Germinal center (tissue), 1 donor: ENCODE results near the gene GPR132.
"Not testable (repeated sequence)": the region's sequence is repeated elsewhere in the genome, so short reads cannot be mapped to it uniquely, and the experiment has no call there.

Experiments used
- DNase-seq: peaks from one replicate; pipeline ENCODE4 v3.0.0; 2012; ENCODE audit warnings: mixed read lengths, low spot score

Gene GPR132

DNA sequence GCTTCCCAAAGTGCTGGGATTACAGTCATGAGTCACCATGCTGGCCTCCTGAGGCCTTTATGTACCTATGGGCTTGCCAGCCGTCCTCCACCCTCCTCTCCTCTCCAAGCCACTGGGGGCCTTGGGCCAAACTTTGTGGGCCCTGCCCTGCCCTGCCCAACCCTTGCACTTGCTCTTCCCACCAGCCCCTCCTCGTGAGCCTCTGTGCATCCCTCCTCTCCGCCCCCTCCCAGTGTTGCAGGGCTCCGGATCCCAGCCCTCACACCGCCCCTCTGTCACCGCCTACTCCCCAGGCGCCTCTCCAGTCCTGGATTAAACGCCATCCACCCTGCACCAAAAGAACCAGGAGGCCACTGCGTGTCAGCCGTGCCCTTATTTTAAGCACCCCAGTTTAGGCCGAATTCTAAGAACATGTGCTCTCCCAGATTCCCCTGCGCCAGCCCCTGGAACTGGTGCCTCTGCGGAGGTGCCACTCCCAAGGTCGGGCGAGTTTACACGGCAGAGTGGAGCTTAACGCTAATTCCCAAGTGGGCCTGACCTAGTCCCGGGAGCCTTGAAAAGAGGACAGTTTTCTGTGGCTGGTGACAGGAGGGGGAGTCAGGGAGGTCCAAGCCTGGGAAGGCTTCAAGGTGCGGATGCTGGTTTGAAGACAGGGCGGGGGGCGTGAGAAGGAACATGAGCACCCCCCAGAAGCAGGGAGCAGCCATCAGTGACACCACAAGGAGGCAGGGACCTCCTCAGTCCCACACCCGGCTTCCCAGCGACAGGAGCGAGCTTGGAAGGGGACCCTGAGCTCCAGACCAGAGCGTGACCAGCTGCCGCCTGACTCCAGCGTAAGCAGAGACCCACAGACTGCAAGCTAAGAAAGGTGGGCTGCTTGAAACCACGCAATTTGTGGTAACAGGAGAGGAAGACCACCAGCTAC lies 23.1 kb downstream of the GPR132 start:
- DNase-seq = no peak

DNA sequence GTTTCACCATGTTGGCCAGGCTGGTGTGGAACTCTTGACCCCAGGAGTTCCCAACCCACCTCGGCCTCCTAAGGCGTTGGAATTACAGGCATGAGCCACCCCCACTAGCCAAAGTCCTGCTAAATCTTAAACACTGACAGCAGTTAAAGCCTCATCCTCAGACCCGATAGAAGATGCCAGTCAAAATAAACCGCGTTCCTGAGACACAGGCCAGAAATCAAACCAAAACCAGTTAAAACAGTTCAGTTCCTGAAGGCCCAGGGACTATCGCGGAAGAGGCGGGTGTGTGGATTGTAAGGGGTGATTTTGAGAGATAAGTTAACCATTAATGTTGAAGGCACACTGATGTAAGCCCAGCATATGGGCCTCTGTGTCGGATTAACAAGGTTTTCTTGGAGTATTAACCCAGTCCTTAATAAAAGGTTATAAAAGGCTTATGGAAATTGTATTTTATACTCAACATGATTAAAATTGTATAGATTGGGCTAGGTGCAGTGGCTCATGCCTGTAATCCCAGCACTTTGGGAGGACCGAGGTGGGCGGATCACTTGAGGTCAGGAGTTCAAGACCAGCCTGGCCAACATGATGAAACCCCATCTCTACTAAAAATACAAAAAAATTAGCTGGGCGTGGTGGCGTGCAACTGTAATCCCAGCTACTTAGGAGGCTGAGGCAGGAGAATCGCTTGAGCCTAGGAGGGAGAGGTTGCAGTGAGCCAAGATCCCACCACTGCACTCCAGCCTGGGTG lies 25.6 kb downstream of the GPR132 start:
- no peak for DNase-seq

DNA sequence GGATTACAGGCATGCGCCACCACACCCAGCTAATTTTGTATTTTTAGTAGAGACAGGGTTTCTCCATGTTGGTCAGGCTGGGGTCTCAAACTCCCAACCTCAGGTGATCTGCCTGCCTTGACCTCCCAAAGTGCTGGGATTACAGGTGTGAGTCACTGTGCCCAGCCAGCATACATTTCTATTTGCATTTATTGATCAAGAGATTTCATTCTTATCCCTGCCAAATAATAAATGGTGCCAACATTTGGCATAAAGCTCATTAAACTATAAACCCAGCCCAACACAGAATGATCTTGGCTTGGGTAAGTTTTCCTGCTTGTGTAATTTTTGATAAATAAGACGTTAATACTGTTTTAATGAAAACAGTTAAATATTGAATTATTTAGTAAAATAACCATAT lies 29.6 kb downstream of the GPR132 start:
- not testable (repeated sequence) for DNase-seq

DNA sequence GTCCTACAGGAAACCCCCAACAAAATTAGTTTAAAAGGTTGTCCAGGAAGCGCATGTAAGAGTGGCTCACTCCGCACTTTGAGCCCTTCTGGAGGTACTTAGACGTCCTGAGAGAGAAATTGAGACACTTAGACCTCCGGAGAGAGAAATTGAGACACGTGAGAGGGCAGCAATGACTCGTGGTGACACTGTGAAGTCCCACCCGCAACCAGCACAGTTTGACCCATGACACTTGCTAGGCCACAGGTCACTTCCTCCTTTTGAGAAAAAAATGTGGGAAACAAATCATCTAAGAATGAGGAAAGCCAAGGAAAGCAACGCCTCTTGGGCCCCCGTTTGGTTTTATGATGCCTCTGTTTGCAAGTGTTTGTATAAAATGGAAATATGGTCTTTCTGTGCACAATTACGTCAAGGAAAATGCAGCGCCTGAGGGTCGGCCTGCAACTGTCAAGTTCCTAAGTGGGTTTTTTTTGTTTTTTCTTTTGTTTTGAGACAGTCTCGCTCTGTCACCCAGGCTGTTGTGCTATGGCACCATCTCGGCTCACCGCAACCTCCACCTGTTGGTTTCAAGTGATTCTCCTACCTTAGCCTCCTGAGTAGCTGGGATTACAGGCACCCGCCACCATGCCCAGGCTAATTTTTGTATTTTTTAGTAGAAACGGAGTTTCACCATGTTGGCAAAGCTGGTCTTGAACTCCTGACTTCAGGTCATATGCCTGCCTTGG lies 30.8 kb downstream of the GPR132 start:
- DNase-seq = no peak

DNA sequence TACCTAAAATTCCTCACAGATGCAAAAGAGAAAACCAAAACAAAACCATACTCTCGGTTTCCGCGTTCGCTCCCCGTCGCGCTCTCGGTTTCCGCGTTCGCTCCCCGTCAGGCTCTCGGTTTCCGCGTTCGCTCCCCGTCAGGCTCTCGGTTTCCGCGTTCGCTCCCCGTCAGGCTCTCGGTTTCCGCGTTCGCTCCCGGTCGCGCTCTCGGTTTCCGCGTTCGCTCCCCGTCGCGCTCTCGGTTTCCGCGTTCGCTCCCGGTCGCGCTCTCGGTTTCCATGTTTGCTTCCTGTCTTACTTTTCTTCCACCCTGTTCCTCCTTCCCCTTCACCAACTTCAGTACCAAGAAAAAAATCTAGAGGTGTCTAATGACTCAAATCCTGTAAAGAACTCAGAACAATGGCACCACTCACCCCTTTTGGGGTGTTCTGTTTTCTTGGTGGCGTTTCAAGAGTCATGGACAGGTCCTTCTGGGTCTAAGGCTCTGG lies 31.8 kb downstream of the GPR132 start:
- DNase-seq = not testable (repeated sequence)

DNA sequence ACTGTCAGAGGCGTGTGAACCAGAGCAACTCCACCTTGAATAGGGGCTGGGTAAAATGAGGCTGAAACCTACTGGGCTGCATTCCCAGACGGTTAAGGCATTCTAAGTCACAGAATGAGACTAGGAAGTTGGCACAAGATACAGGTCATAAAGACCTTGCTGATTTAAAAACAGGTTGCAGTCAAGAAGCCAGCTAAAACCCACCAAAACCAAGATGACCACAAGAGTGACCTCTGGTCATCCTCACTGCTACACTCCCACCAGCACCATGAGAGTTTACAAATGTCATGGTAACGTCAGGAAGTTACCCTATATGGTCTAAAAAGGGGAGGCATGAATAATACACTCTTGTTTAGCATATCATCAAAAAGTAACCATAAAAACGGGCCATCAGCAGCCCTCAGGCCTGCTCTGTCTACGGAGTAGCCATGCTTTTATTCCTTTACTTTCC lies 32.8 kb downstream of the GPR132 start:
- not testable (repeated sequence) for DNase-seq

DNA sequence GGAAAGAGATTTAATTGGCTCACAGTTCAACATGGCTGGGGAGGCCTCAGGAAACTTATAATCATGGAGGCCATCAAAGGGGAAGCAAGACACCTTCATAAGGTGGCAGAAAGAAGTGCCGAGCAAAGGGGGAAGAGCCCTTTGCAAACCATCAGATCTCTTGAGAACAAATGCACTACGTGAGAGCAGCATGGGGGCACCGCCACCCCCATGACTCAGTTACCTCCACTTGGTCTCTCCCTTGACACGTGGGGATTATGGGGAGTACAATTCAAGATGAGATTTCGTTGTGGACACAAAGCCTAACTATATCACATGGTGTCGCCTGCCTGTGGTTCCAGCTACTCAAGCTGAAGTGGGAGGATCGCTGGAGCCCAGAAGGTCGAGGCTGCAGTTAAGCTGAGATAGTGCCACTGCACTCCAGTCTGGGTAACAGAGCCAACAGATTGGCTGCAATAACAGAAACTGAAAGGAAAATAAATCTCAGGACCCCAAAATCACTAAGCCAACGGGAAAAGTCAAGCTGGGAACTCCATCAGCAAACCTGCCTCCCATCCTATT lies 34.3 kb downstream of the GPR132 start:
- DNase-seq = no peak

DNA sequence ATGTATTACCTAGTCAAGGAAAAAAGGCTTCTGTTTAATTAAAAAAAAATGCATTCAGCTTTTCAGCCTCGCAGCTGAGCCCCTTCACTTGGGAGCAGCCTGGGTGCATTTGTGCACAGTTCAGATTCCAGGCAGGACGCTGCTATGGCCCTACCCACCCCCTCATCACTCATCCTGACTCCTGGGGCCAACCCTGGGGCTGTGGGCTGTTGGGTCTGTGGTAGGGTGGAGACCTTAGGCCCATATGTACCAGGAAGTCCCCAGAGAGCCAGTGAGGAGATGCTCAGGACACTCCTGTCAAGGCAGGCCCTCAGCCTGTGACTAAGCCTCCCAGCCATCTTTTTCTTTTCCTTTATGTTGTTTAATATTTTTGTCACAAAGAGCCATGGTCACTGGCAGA lies 35.0 kb downstream of the GPR132 start:
- DNase-seq = no peak

DNA sequence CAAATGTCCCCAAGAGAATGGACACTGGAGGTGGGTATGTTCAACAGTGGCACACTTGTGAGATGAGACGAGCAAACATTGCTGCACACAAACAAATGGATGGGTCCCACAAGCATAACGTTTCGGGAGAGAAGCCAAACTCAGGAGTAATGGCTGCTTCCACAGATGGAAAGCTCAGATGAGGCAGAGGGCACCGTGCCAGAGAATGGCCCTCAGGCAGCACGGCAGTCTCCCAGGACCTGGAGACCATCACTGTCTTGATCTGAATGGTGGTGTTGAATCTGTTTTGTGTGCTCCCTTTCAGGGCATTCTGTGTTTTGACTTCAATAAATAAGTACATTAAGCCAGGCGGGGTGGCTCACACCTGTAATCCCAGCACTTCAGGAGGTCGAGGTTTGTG lies 35.8 kb downstream of the GPR132 start:
- no peak for DNase-seq

DNA sequence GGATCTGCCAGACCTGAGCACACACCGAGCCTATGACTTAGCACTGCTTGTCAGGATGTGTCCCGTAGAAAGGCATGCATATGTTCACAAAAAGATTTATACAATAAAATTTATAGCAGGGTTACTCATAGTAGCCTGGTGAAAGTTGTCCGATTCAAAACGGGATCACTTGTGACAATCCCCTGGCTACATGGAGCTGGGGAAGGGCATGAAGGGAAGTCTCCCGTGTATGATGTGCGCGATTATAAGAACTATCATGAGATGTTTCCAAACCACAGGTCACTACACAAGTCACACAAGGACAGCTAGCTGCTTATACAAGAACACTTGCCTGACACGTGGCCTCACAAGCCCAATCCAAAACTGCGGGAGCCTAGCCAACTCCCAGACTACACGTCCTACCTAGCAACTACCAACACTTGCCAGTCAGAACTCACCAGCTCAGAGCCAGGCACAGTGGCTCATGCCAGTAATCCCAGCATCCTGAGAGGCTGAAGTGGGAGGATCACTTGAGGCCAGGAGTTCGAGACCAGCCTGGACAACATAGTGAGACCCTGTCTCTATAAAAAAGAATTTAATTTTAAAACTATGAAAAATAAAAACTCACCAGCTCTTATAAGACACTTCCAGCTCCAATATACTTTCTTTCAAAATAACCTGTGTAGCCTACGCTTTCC lies 36.8 kb downstream of the GPR132 start:
- DNase-seq = no peak

DNA sequence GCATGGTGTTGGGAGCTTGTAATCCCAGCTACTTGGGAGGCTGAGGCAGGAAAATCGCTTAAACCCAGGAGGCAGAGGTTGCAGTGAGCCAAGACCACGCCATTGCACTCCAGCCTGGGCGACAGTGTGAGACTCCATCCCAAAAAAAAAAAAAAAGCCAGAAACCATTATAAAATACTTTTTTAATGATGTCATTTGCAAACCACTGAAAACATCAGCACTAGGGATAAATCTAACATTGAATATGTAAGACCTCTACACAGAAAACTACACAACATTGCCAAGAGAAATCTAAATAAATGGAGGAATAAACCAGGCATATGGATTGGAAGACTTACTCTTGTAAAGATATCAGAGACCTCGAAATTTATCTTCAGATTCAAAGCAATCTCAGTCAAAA lies 37.5 kb downstream of the GPR132 start:
- not testable (repeated sequence) for DNase-seq

DNA sequence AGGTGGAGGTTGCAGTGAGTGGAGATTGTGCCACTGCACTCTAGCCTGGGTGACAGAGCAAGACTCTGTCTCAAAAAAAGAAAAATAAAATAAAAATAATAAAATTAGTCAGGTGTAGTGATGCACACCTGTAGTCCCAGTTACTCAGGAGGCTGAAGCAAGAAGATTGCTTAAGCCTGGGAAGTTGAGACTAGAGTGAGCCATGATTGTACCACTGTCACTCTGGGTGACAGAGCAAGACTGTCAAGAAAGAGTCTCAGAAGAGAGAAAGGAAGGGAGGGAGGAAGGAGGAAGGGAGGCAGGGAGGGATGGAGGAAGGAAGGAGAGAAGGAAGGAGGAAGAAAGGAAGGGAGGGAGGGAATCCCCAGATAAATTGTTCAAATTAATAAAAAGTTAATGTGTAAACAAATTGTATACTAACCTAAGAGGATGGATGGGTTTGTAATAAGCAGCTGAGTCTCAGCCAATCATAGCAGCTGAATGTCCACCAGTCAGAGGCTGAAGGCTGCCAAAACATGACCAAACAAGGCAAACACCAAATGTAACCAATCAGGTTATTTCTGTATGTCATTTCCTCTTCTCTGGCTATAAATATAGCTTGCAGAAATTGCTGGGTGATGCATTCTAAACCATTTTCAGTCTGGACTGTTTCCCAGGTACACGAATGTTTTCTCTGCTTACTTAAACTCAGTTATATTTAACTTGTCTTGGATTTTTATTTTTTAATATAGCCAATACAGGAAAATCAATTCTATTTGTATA lies 38.2 kb downstream of the GPR132 start:
- DNase-seq = no peak

DNA sequence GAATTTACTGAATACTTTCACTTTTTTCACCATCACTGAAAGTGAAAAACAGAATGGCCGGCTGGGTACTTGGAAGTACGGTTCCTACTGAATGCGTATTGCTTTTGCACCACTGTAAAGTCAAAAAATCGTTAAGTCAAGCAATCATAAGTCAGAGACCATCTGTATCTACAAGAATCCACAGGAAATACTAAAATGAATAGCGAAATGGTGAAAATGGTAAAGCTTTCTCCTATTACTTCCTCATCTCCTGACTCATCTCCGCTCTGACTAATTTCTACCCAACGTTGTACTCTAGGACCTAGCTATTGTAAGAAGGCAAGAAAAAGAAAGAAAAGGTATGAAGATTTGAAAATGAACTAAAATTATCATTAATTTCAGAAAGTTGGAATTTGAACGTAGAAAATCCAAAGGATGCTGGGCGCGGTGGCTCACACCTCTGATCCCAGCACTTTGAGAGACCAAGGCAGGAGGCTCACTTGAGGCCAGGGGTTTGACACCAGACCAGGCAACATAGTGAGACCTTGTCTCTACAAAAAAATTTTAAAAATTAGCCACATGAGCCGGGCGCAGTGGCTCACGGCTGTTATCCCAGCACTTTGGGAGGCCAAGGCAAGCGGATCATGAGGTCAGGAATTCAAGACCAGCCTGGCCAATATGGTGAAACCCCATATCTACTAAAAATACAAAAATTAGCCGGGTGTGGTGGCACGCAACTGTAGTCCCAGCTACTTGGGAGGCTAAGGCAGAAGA lies 39.0 kb downstream of the GPR132 start:
- no peak for DNase-seq

DNA sequence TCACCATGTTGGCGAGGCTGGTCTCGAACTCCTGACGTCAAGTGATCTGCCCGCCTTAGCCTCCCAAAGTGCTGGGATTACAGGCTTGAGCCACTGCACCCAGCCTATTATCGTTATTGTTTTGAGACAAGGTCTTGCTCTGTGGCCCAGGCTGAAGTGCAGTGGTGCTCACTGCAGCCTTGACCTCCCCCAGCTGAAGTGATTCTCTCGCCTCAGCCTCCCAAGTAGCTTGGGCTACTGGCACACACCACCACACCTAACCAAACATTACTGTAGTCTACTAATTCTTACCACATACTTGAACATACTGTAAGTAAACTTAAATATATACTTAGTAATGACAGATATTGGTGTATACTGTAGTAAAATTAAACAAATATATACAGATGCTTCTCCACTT lies 39.8 kb downstream of the GPR132 start:
- DNase-seq = no peak

DNA sequence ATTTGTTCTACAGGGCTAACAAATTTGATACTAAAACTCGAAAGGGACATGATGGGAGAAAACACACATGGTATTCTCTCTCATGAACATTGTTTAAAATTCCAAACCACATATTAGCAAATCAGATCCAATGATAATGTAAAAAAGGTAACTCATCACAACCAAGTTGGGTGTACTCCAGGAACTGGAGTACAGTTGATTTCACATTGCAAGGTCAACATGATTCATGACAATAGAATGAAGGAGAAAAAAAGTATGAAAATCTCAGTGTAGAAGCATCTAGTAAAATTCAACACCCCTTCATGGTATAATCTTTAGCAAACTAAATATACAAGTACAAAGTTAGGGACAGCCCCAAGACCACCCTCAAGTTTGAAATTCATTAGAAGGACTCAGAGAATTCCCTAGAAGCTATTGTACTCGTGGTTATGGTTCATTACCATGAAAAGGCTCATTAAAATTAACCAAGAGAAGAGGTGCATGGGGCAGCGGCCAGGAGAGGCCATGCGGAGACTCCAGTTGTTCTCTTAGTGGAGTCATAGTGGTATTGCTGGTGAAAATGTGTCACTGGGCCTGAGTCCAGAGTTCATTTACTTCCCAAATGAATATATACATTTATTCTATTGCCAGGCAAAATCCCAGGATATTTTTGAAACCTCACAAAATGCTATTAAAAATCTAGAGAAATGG lies 41.3 kb downstream of the GPR132 start:
- no peak for DNase-seq

DNA sequence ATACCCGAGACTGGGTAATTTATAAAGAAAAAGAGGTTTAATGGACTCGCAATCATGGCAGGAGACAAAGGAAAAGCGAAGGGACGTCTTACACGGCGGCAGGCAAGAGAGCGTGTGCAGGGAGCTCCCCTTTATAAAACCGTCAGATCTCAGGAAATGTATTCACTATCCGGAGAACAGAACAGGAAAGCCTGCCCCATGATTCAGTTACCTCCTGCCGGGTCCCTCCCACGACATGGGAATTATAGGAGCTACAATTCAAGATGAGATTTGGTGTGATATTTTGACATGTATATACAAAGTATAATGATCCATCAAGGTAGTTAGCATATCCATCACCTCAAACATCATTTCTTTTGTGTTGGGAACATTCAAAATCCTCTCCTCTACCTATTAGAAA lies 42.1 kb downstream of the GPR132 start:
- DNase-seq = no peak

DNA sequence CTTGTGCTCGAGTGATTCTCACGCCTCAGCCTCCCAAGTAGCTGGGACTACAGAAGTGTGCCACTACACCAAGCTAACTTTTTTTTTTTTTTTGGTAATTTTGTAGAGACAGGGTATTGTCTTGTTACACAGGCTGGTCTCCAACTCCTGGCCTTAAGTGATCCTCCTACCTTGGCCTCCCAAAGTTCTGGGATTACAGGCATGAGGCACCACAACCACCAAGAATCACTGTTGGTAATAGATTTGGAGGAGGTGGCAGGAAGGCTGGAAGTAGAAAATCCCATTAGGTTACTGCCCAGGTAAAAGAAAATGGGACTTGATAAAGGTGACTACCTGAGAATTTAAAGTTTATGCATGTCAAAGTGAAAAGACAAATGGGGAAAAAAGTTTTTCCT lies 43.0 kb downstream of the GPR132 start:
- no peak for DNase-seq

DNA sequence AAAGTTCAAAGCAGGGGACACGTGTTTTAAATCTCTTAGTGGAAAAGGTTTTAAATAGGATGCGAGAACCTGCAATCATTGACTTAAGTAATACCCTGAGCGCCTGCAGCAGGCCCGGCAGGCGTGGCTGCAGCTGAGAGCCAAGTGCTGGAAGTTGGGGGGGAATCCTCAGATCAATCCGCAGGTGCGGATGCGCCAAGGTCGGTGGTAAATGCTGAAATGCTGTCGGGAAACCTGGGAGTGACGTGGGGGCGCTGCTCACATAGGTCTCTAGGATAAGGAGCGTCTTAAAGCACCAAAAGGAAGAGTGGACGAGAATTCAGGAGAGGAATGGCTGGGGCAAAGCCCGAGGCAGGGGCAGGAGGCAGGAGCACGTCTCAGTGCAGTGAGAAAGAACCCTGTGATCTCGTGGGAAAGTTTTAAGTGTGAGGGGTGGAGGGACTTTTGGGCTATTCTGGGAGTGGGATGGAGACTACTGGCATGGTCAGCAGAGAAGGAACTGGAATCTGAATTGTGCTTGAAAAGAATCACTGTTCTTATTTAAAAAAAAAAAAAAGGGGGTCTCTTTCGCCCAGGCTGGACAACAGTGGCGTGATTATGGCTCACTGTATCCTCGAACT lies 43.5 kb downstream of the GPR132 start:
- DNase-seq = peak; percentile 26
